Activated CD4-positive, alpha-beta memory T cell treated with anti-CD3 and anti-CD28 coated beads, Interleukin-2, amount 10 ng/mL, durations not matched to agents 7 days and 5 days (primary cell): Measurements from ENCODE around the gene ZNF689. TPM values are rescaled to one million over a fixed set of nuclear protein-coding genes. Genes with fewer than 3 reads are reported as not detected.
A peak's percentile ranks its signal among the peaks of the same experiment; 100 is the strongest.
"Not testable (repeated sequence)": the region's sequence is repeated elsewhere in the genome, so short reads cannot be mapped to it uniquely, and the experiment has no call there.

Source experiments
- CTCF ChIA-PET: fragments of 350-600 bp; sonication (Branson Sonifier 250); formaldehyde crosslinking; loops from one replicate; lab custom pipeline; 2021; ENCODE audit warnings: antibody characterized with exemption, inconsistent platforms; lab: Charles Lee
- POLR2A ChIA-PET: fragments of 350-600 bp; sonication (Branson Sonifier 250); formaldehyde crosslinking; loops from one replicate; lab custom pipeline; 2021; ENCODE audit warnings: antibody characterized with exemption; lab: Charles Lee
- DNase-seq: peaks from one replicate; pipeline ENCODE4 v3.0.0-alpha.2; 2020
- H3K27ac Mint-ChIP-seq: one replicate; pipeline ENCODE4 v1.8.0; 2021; ENCODE audit warnings: mild to moderate bottlenecking, mixed read lengths
- H3K27me3 Mint-ChIP-seq: one replicate; pipeline ENCODE4 v1.8.0; 2021; ENCODE audit warnings: mixed read lengths
- H3K36me3 Mint-ChIP-seq: one replicate; pipeline ENCODE4 v1.8.0; 2021; ENCODE audit warnings: low read depth, mixed read lengths
- H3K4me1 Mint-ChIP-seq: one replicate; pipeline ENCODE4 v1.8.0; 2021; ENCODE audit warnings: mixed read lengths
- H3K4me3 Mint-ChIP-seq: one replicate; pipeline ENCODE4 v1.8.0; 2021; ENCODE audit warnings: mild to moderate bottlenecking, mixed read lengths
- H3K9me3 Mint-ChIP-seq: one replicate; pipeline ENCODE4 v1.8.0; 2021; ENCODE audit warnings: mixed read lengths
- total RNA-seq, 2 experiments: library from RNA; stranded (reverse); gene quantifications; one replicate each; pipeline ENCODE4 v1.2.3, GENCODE V29; 2021

The ZNF689 gene
- total RNA-seq, 2 experiments from 2014 or later = 9.9 to 11.7 TPM

- ChIA-PET POLR2A (interaction anchor here (0.6 to 2.9 kb wide), 24 partner anchors 8 to 543 kb away, joined by 3 to 22 read pairs (median 5); partner anchors contain the start of genes ALDOA, FBRS, PRR14 and SEPTIN1), CTCF (interaction anchor here (0.7 to 4.9 kb wide), 14 partner anchors 9 to 517 kb away, joined by 3 to 38 read pairs (median 4); partner anchors contain the start of genes DCTPP1, FBRS, TBX6 and ZNF747)
- Mint-ChIP-seq H3K4me3 (peak overlapping the region; percentile 83), H3K4me1 (peaks cover 29% of the 10 kb centered on the region), H3K27me3 (no peaks in the 10 kb centered on the region), H3K9me3 (no peaks in the 10 kb centered on the region), H3K36me3 (peaks cover 31% of the 10 kb centered on the region), H3K27ac (peak overlapping the region; percentile 90)
- DNase-seq = peak; percentile 59
Observed at GRCh38 chr16:30609002-30609925, 925 bp downstream of the ZNF689 start.

- Mint-ChIP-seq H3K9me3 (no peaks in the 10 kb centered on the region), H3K36me3 (peaks cover 52% of the 10 kb centered on the region), H3K4me3 (no peak overlapping the region), H3K4me1 (peaks cover 23% of the 10 kb centered on the region), H3K27ac (no peak overlapping the region), H3K27me3 (no peaks in the 10 kb centered on the region)
- ChIA-PET CTCF (interaction anchor here (0.9 to 2.4 kb wide), 4 partner anchors 8 to 176 kb away, joined by 3 to 8 read pairs (median 4); partner anchors contain the start of gene DCTPP1), POLR2A (interaction anchor here (0.7 kb wide), 1 partner anchor 94 kb away, joined by 3 read pairs; no protein-coding TSS in a partner anchor)
- DNase-seq = no peak
Observed at GRCh38 chr16:30606004-30606403, 4.2 kb downstream of the ZNF689 start.

GRCh38 chr16:30605158-30605557 is 5.0 kb downstream of the ZNF689 start:
- H3K27ac Mint-ChIP-seq = no peak overlapping the region
- no peak for DNase-seq
- peaks cover 17% of the 10 kb centered on the region for H3K4me1 Mint-ChIP-seq
- no peaks in the 10 kb centered on the region for H3K27me3 Mint-ChIP-seq
- ChIA-PET POLR2A (no interaction called here), CTCF (interaction anchor here (0.9 kb wide), 1 partner anchor 70 kb away, joined by 3 read pairs; no protein-coding TSS in a partner anchor)
- H3K4me3 Mint-ChIP-seq = no peak overlapping the region
- peaks cover 55% of the 10 kb centered on the region for H3K36me3 Mint-ChIP-seq
- H3K9me3 Mint-ChIP-seq = no peaks in the 10 kb centered on the region

GRCh38 chr16:30604316-30604947 is 5.8 kb downstream of the ZNF689 start:
- peaks cover 55% of the 10 kb centered on the region for H3K36me3 Mint-ChIP-seq
- no peak for DNase-seq
- no peak overlapping the region for H3K27ac Mint-ChIP-seq
- H3K9me3 Mint-ChIP-seq = no peaks in the 10 kb centered on the region
- H3K4me3 Mint-ChIP-seq = no peak overlapping the region
- POLR2A ChIA-PET = no interaction called here
- H3K4me1 Mint-ChIP-seq = peaks cover 17% of the 10 kb centered on the region
- CTCF ChIA-PET = interaction anchor here (1.5 to 2.8 kb wide), 2 partner anchors 11 to 15 kb away, joined by 4 to 13 read pairs; no protein-coding TSS in a partner anchor
- H3K27me3 Mint-ChIP-seq = no peaks in the 10 kb centered on the region

GRCh38 chr16:30603945-30604315 is 6.3 kb downstream of the ZNF689 start:
- Mint-ChIP-seq H3K9me3 (no peaks in the 10 kb centered on the region), H3K27ac (no peak overlapping the region), H3K36me3 (peaks cover 55% of the 10 kb centered on the region), H3K4me3 (no peak overlapping the region), H3K27me3 (no peaks in the 10 kb centered on the region), H3K4me1 (peaks cover 13% of the 10 kb centered on the region)
- POLR2A ChIA-PET = interaction anchor here (2.0 kb wide), 1 partner anchor 19 kb away, joined by 6 read pairs; the partner anchor contains the start of gene ZNF785
- CTCF ChIA-PET = interaction anchor here (1.4 to 2.8 kb wide), 4 partner anchors 10 to 74 kb away, joined by 4 to 13 read pairs (median 5); no protein-coding TSS in a partner anchor
- DNase-seq = no peak

- H3K27me3 Mint-ChIP-seq = no peaks in the 10 kb centered on the region
Observed at GRCh38 chr16:30602616-30603277, 7.4 kb downstream of the ZNF689 start.

GRCh38 chr16:30601966-30602365 is 8.2 kb downstream of the ZNF689 start:
- H3K36me3 Mint-ChIP-seq = peaks cover 45% of the 10 kb centered on the region
- H3K27me3 Mint-ChIP-seq = no peaks in the 10 kb centered on the region
- H3K4me1 Mint-ChIP-seq = peaks cover 9% of the 10 kb centered on the region
- ChIA-PET POLR2A (interaction anchor here (1.1 to 2.0 kb wide), 7 partner anchors 8 to 84 kb away, joined by 3 to 7 read pairs (median 4); partner anchors contain the start of genes ZNF688, ZNF689 and ZNF785), CTCF (interaction anchor here (0.8 to 2.8 kb wide), 6 partner anchors 8 to 172 kb away, joined by 3 to 13 read pairs (median 6); partner anchors contain the start of genes DCTPP1 and ZNF747)
- no peak for DNase-seq
- no peak overlapping the region for H3K27ac Mint-ChIP-seq
- no peaks in the 10 kb centered on the region for H3K9me3 Mint-ChIP-seq
- H3K4me3 Mint-ChIP-seq = no peak overlapping the region

More at GRCh38 chr16:30602616-30603277, 7.4 kb downstream of the ZNF689 start:
- DNase-seq = no peak
- Mint-ChIP-seq H3K4me1 (peaks cover 11% of the 10 kb centered on the region), H3K9me3 (no peaks in the 10 kb centered on the region), H3K4me3 (no peak overlapping the region), H3K36me3 (peaks cover 50% of the 10 kb centered on the region), H3K27ac (no peak overlapping the region)
- CTCF ChIA-PET = interaction anchor here (0.8 to 2.8 kb wide), 8 partner anchors 8 to 173 kb away, joined by 3 to 13 read pairs (median 4); partner anchors contain the start of genes DCTPP1 and ZNF747
- POLR2A ChIA-PET = interaction anchor here (0.7 to 2.0 kb wide), 11 partner anchors 8 to 173 kb away, joined by 3 to 7 read pairs (median 4); partner anchors contain the start of genes DCTPP1, ZNF688, ZNF689 and ZNF747

GRCh38 chr16:30600929-30601328 is 9.3 kb downstream of the ZNF689 start:
- Mint-ChIP-seq H3K4me3 (no peak overlapping the region), H3K27me3 (no peaks in the 10 kb centered on the region), H3K27ac (no peak overlapping the region), H3K4me1 (peaks cover 7% of the 10 kb centered on the region), H3K36me3 (peaks cover 40% of the 10 kb centered on the region), H3K9me3 (no peaks in the 10 kb centered on the region)
- ChIA-PET POLR2A (interaction anchor here (1.2 to 1.5 kb wide), 2 partner anchors 10 to 74 kb away, joined by 3 read pairs; partner anchors contain the start of gene ZNF689), CTCF (interaction anchor here (0.5 to 5.6 kb wide), 5 partner anchors 9 to 171 kb away, joined by 3 to 39 read pairs (median 6); partner anchors contain the start of genes DCTPP1 and ZNF689)
- DNase-seq = no peak

- Mint-ChIP-seq H3K9me3 (no peaks in the 10 kb centered on the region), H3K4me1 (peaks cover 7% of the 10 kb centered on the region), H3K27ac (no peak overlapping the region), H3K27me3 (no peaks in the 10 kb centered on the region), H3K36me3 (peaks cover 34% of the 10 kb centered on the region), H3K4me3 (no peak overlapping the region)
- DNase-seq = no peak
- ChIA-PET POLR2A (interaction anchor here (1.2 to 3.2 kb wide), 3 partner anchors 9 to 73 kb away, joined by 3 to 22 read pairs (median 3); partner anchors contain the start of gene ZNF689), CTCF (interaction anchor here (1.3 to 5.6 kb wide), 4 partner anchors 9 to 170 kb away, joined by 3 to 39 read pairs (median 6); partner anchors contain the start of genes DCTPP1 and ZNF689)
Observed at GRCh38 chr16:30600215-30600614, 10.0 kb downstream of the ZNF689 start.

- no peak overlapping the region for H3K4me3 Mint-ChIP-seq
- no peaks in the 10 kb centered on the region for H3K9me3 Mint-ChIP-seq
- H3K27me3 Mint-ChIP-seq = no peaks in the 10 kb centered on the region
- peaks cover 6% of the 10 kb centered on the region for H3K4me1 Mint-ChIP-seq
- ChIA-PET CTCF (interaction anchor here (1.1 to 1.5 kb wide), 2 partner anchors 22 to 58 kb away, joined by 3 to 5 read pairs; partner anchors contain the start of gene ZNF747), POLR2A (interaction anchor here (1.4 kb wide), 1 partner anchor 16 kb away, joined by 4 read pairs; no protein-coding TSS in a partner anchor)
- H3K36me3 Mint-ChIP-seq = peaks cover 4% of the 10 kb centered on the region
- no peak overlapping the region for H3K27ac Mint-ChIP-seq
- DNase-seq = no peak
Observed at GRCh38 chr16:30592871-30593270, 17.3 kb downstream of the ZNF689 start.

- not testable (repeated sequence) for DNase-seq, H3K9me3 Mint-ChIP-seq, H3K27ac Mint-ChIP-seq, H3K4me3 Mint-ChIP-seq, H3K27me3 Mint-ChIP-seq
- ChIA-PET POLR2A (interaction anchor here (0.5 to 1.0 kb wide), 3 partner anchors 15 to 74 kb away, joined by 3 read pairs; partner anchors contain the start of gene ZNF688), CTCF (interaction anchor here (1.6 kb wide), 1 partner anchor 25 kb away, joined by 4 read pairs; no protein-coding TSS in a partner anchor)
- H3K36me3 Mint-ChIP-seq = peaks cover 12% of the 10 kb centered on the region
- peaks cover 17% of the 10 kb centered on the region for H3K4me1 Mint-ChIP-seq
Observed at GRCh38 chr16:30590869-30591268, 19.3 kb downstream of the ZNF689 start.
